IMR-90 (cell line): ENCODE measurements around the gene CIAO3. TPM values are rescaled to one million over a fixed set of nuclear protein-coding genes. Genes with fewer than 3 reads are reported as not detected.

Source experiments
- ATAC-seq: fragments of 200-7000 bp; cut with Tn5 transposase; 2 replicates; pipeline ENCODE4 v1.9.1; 2020; ENCODE audit warnings: low read depth, mild to moderate bottlenecking, moderate library complexity
- BruUV-seq: library from RNA; stranded (reverse); fragments of 400-500 nt; replicated peaks from 2 replicates; lab custom pipeline; 2021; lab: Mats Ljungman, UMichigan
- CTCF ChIA-PET: fragments of 300-600 bp; formaldehyde crosslinking; extraction: SDS; loops from one replicate; lab custom pipeline; 2021; ENCODE audit warnings: antibody characterized with exemption; lab: Yijun Ruan, JAX
- POLR2A ChIA-PET: fragments of 300-600 bp; sonication (Branson Sonifier 250); formaldehyde crosslinking; loops from one replicate; lab custom pipeline; 2022; ENCODE audit warnings: antibody characterized with exemption; ENCODE audit not compliant: unreplicated experiment; lab: Charles Lee
- DNase-seq: peaks from one replicate; pipeline ENCODE4 v3.0.0; 2013
- H2AFZ ChIP-seq: replicated peaks from 2 replicates; pipeline ENCODE3; 2013; ENCODE audit warnings: low read length, mild to moderate bottlenecking; ENCODE audit not compliant: poor library complexity
- H2AK5ac ChIP-seq: 2 replicates; pipeline ENCODE4 v1.6.1; 2013; ENCODE audit warnings: low read depth, low read length, inconsistent platforms
- H2AK9ac ChIP-seq: replicated peaks from 2 replicates; pipeline ENCODE3; 2013; ENCODE audit warnings: mild to moderate bottlenecking, low read depth, low read length, moderate library complexity; ENCODE audit not compliant: poor library complexity
- H2BK120ac ChIP-seq: 2 replicates; pipeline ENCODE4 v1.6.1; 2013; ENCODE audit warnings: low read depth, low read length, inconsistent platforms
- H2BK15ac ChIP-seq: 3 replicates; pipeline ENCODE4 v1.6.1; 2013; ENCODE audit warnings: low read depth, low read length, inconsistent platforms
- H2BK20ac ChIP-seq: 2 replicates; pipeline ENCODE4 v1.6.1; 2013; ENCODE audit warnings: low read depth, mild to moderate bottlenecking, inconsistent platforms, low read length, moderate library complexity
- H2BK5ac ChIP-seq: 2 replicates; pipeline ENCODE4 v1.6.1; 2013; ENCODE audit warnings: mild to moderate bottlenecking, low read depth, low read length, inconsistent platforms; ENCODE audit not compliant: poor library complexity, severe bottlenecking
- H3K14ac ChIP-seq: replicated peaks from 2 replicates; pipeline ENCODE4 v1.6.1; 2013; ENCODE audit warnings: low read depth, low read length, inconsistent platforms
- H3K18ac ChIP-seq: 2 replicates; pipeline ENCODE4 v1.6.1; 2013; ENCODE audit warnings: low read depth, low read length, control low read depth
- H3K23ac ChIP-seq: 2 replicates; pipeline ENCODE4 v1.6.1; 2013; ENCODE audit warnings: low read depth, low read length, inconsistent platforms
- H3K27ac ChIP-seq: 2 replicates; pipeline ENCODE4 v1.5.1; 2013; ENCODE audit warnings: mild to moderate bottlenecking, control low read depth, low read length; ENCODE audit not compliant: insufficient read depth
- H3K27me3 ChIP-seq: 2 replicates; pipeline ENCODE4 v1.6.1; 2013; ENCODE audit warnings: low read length; ENCODE audit not compliant: control insufficient read depth, insufficient read depth
- H3K36me3 ChIP-seq: 2 replicates; pipeline ENCODE4 v1.6.1; 2013; ENCODE audit warnings: low read length, mixed read lengths; ENCODE audit not compliant: control insufficient read depth, insufficient read depth
- H3K4ac ChIP-seq: 2 replicates; pipeline ENCODE4 v1.6.1; 2013; ENCODE audit warnings: low read depth, low read length, inconsistent platforms
- H3K4me1 ChIP-seq: 2 replicates; pipeline ENCODE4 v1.6.1; 2013; ENCODE audit warnings: low read length, mixed read lengths; ENCODE audit not compliant: control insufficient read depth, insufficient read depth
- H3K4me2 ChIP-seq: 2 replicates; pipeline ENCODE4 v1.6.1; 2013; ENCODE audit warnings: low read depth, mild to moderate bottlenecking, control low read depth, low read length, moderate library complexity
- H3K4me3 ChIP-seq: 2 replicates; pipeline ENCODE4 v1.5.1; 2013; ENCODE audit warnings: low read depth, mild to moderate bottlenecking, control low read depth, low read length, moderate library complexity; ENCODE audit not compliant: insufficient read depth
- H3K56ac ChIP-seq: 2 replicates; pipeline ENCODE4 v1.6.1; 2013; ENCODE audit warnings: low read length, inconsistent platforms; ENCODE audit not compliant: insufficient read depth; ENCODE audit errors: extremely low read depth
- H3K79me1 ChIP-seq, 2 experiments: 2 replicates each; pipeline ENCODE4 v1.6.1; 2013; ENCODE audit warnings: low read length in 2 of 2, inconsistent platforms in 1 of 2, low read depth in 1 of 2
- H3K9ac ChIP-seq: 2 replicates; pipeline ENCODE4 v1.6.1; 2013; ENCODE audit warnings: low read depth, low read length, control low read depth
- H3K9me1 ChIP-seq: 2 replicates; pipeline ENCODE4 v1.6.1; 2013; ENCODE audit warnings: low read length, inconsistent platforms; ENCODE audit not compliant: insufficient read depth
- H3K9me3 ChIP-seq: 2 replicates; pipeline ENCODE4 v1.6.1; 2013; ENCODE audit warnings: low read length; ENCODE audit not compliant: control insufficient read depth, insufficient read depth
- H4K20me1 ChIP-seq: 2 replicates; pipeline ENCODE4 v1.6.1; 2013; ENCODE audit warnings: low read length, inconsistent platforms; ENCODE audit not compliant: insufficient read depth
- H4K5ac ChIP-seq: 2 replicates; pipeline ENCODE4 v1.6.1; 2013; ENCODE audit warnings: mild to moderate bottlenecking, low read depth, low read length, control low read depth
- H4K8ac ChIP-seq, 2 experiments: 2 replicates each; pipeline ENCODE4 v1.6.1; 2013; ENCODE audit warnings: low read depth in 2 of 2, low read length in 2 of 2, control low read depth in 1 of 2, inconsistent platforms in 1 of 2
- H4K91ac ChIP-seq: 2 replicates; pipeline ENCODE4 v1.6.1; 2013; ENCODE audit warnings: low read depth, low read length, inconsistent platforms; ENCODE audit not compliant: insufficient read depth
- CEBPB ChIP-seq: IDR thresholded peaks from 2 replicates; pipeline ENCODE4 v1.6.1; 2012; ENCODE audit warnings: low read depth, low read length, improper control_type of control experiment
- MAFK ChIP-seq: IDR thresholded peaks from 2 replicates; pipeline ENCODE4 v1.6.1; 2012; ENCODE audit warnings: low read depth, low read length, improper control_type of control experiment
- MXI1 ChIP-seq: IDR thresholded peaks from 2 replicates; pipeline ENCODE4 v1.6.1; 2012; ENCODE audit warnings: low read depth, mild to moderate bottlenecking, low read length, moderate library complexity, borderline replicate concordance
- POLR2A ChIP-seq: IDR thresholded peaks from 2 replicates; pipeline ENCODE4 v1.6.1; 2012; ENCODE audit warnings: mild to moderate bottlenecking, low read depth, low read length
- RCOR1 ChIP-seq: IDR thresholded peaks from 2 replicates; pipeline ENCODE4 v1.6.1; 2012; ENCODE audit warnings: mild to moderate bottlenecking, low read length, improper control_type of control experiment; ENCODE audit not compliant: insufficient replicate concordance
- RFX5 ChIP-seq: IDR thresholded peaks from 2 replicates; pipeline ENCODE4 v1.8.0; 2012; ENCODE audit warnings: low read depth, mild to moderate bottlenecking, low read length, moderate library complexity
- WGBS, 2 experiments: methylation state at CpG; one replicate each; pipeline versions ENCODE4 v1.1.5 to v1.1.7; 2013; ENCODE audit warnings: missing lambda C conversion rate in 2 of 2; ENCODE audit not compliant: insufficient read length in 1 of 2; ENCODE audit errors: extremely low coverage in 2 of 2; 5-methylcytosine and 5-hydroxymethylcytosine counted together
- dilution Hi-C: fragments of 300-500 bp; cut with HindIII; formaldehyde crosslinking; loops from one replicate; pipeline ENCODE4 v1.14.3; 2018; ENCODE audit warnings: low sequenced_read_pairs; ENCODE audit not compliant: unreplicated experiment
- in situ Hi-C: fragments of 300-500 bp; cut with MboI; formaldehyde crosslinking; loops from 3 replicates; pipeline ENCODE4 v1.14.3; 2019; ENCODE audit warnings: low sequenced_read_pairs, inconsistent platforms, mixed read lengths
- intact Hi-C: fragments of 100-400 bp; cut with micrococcal nuclease; formaldehyde crosslinking; loops from 2 replicates; pipeline ENCODE4 v1.10.0; 2022
- polyA plus RNA-seq, 3 experiments: library from polyadenylated mRNA; depleted of rRNA; stranded (reverse); fragments of >200 nt; gene quantifications; 2 replicates each; pipeline ENCODE4 v1.2.3, GENCODE V29; 2012; ENCODE audit warnings: low replicate concordance in 1 of 3
- total RNA-seq: library from RNA; depleted of rRNA; stranded (reverse); fragments of >200 nt; gene quantifications from 2 replicates; pipeline ENCODE4 v1.2.3, GENCODE V29; 2012

Gene CIAO3
- total and polyA plus RNA-seq, 2 of the 4 experiments (the other 2 are of a cell fraction) = 17.0 to 20.2 TPM

- BruUV-seq = no TSS peak
- CTCF ChIA-PET = no interaction called here
Measured at GRCh38 chr16:718389-718788, 22.4 kb downstream of the CIAO3 start.

More at GRCh38 chr16:718389-718788, 22.4 kb downstream of the CIAO3 start:
- in situ Hi-C loops = loop anchor here (25.0 kb wide), 1 partner anchor 344 kb away; the partner anchor contains the start of gene SSTR5
- dilution Hi-C loops = no loop called here
- Histone ChIP-seq H3K4ac (no peak overlapping the region), H3K27me3 (no peaks in the 10 kb centered on the region), H3K23ac (no peak overlapping the region), H3K9ac (no peak overlapping the region), H2BK120ac (no peak overlapping the region), H2BK20ac (no peak overlapping the region), H2BK15ac (no peak overlapping the region), H3K79me1 (peaks cover 13 to 23% of the 10 kb centered on the region in 2 experiments), H3K4me2 (no peak overlapping the region), H2BK5ac (no peak overlapping the region), H4K20me1 (peaks cover 7% of the 10 kb centered on the region), H3K4me3 (no peak overlapping the region), H3K14ac (no peak overlapping the region), H3K18ac (no peak overlapping the region), H2AK5ac (no peak overlapping the region), H3K27ac (no peak overlapping the region), H2AFZ (no peak overlapping the region), H3K9me1 (no peaks in the 10 kb centered on the region), H4K5ac (no peak overlapping the region), H4K8ac (no peak overlapping the region), H3K4me1 (peaks cover 21% of the 10 kb centered on the region), H3K36me3 (peaks cover 1% of the 10 kb centered on the region; the same call in 1 of the 2 replicates), H3K56ac (no peak overlapping the region), H4K91ac (no peak overlapping the region), H2AK9ac (no peak overlapping the region), H3K9me3 (no peaks in the 10 kb centered on the region)
- 100% methylated on average over 1 of the region's 9 CpGs; no CpG with 5 or more reads in 1 of the 2 experiments for WGBS, 2 experiments
- ATAC-seq (no peak), DNase-seq (no peak)
- intact Hi-C loops = no loop called here
- POLR2A ChIA-PET = no interaction called here
- TF ChIP-seq RCOR1 (no peak), RFX5 (no peak), MXI1 (no peak), CEBPB (no peak), POLR2A (no peak), MAFK (no peak)
